Measurements from ENCODE around the gene PSMB7.

Gene PSMB7

DNA sequence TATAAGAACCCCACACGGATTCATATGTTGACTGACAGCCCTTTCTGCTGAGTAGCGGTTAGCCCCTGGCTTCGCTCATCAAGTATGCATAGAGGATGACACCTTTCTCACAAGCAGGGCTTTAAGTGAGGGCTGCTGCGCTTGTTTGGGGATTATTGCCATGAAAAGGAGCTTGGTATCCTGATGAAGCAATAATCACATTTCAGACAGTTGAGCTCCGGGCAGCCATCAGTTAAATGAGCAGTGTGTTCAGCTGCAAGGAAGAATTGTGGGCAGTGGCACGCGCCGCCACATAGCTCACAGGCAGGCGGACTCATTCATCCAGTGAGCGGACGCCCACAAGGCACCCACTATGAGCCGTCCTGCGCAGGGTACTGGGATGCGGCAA is 79.9 kb downstream of the PSMB7 start:
- Histone ChIP-seq H2AFZ (ENCODE audit: low read length) (no peak overlapping the region), H3F3A (ENCODE audit: low read depth) (no peaks in the 10 kb centered on the region), H3K9me3 (ENCODE audit: insufficient read depth, low read depth, low read length) (no peaks in the 10 kb centered on the region), H3K4me2 (ENCODE audit: low read depth, low read length, poor library complexity, severe bottlenecking) (no peak overlapping the region), H3K36me3 (ENCODE audit: insufficient read depth, low read length) (no peaks in the 10 kb centered on the region), H3K9ac (ENCODE audit: low read depth, low read length, poor library complexity, severe bottlenecking) (no peak overlapping the region), H3K27me3 (ENCODE audit: insufficient read depth, low read length, poor library complexity, severe bottlenecking) (no peaks in the 10 kb centered on the region), H3K4me3 (ENCODE audit: low read length, poor library complexity, severe bottlenecking) (no peak overlapping the region), H3K79me2 (ENCODE audit: insufficient read depth, low read length) (no peaks in the 10 kb centered on the region), H3K4me1 (ENCODE audit: insufficient read depth, low read length, poor library complexity, severe bottlenecking) (no peaks in the 10 kb centered on the region), H3K9me2 (replicated peaks; ENCODE audit: low read depth, low read length) (no peaks in the 10 kb centered on the region), H4K20me1 (ENCODE audit: insufficient read depth, low read length, poor library complexity, severe bottlenecking) (no peaks in the 10 kb centered on the region)
- no peak for TF ChIP-seq EZH2phosphoT487 (IDR thresholded peaks at IDR 0.05; ENCODE audit: borderline replicate concordance)

DNA sequence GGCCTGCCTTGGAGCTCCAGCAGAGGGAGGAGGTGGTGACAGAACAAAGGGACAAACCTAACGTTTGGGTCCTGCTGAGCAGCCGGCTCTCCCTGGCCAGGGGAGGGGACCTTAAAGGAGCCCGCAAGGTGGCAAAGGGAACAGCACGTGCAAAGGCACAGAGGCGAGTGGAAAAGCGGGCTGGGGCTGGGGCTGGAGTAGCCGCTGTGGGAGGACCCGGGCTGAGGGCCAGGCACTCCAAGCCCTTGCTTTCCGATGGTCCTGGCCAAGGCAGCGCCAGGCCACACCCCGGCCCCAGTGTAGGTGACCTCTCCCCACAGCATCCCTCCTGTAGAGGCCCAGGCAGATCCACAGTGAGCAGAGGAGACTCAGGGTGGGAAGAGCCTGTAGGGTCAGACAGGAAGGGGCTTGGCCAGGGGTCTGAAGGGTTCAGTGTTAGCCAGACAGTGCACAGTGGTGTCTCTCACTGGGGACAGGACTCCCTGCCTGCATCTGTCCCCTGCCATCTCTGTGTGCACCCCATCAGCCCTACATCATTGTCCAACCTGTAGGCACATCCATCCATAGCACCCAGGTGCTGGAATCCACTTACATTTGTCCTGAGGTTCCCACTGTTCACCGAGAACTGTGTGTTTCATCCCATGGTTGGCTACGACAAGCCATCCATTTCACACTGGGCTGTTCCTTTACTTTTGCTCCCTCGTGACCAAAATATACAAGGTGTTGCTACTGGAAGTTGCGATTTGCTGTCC is 80.5 kb downstream of the PSMB7 start:
- Histone ChIP-seq H3K4me3 (ENCODE audit: low read length, poor library complexity, severe bottlenecking) (no peak overlapping the region), H3K4me1 (ENCODE audit: insufficient read depth, low read length, poor library complexity, severe bottlenecking) (no peaks in the 10 kb centered on the region), H4K20me1 (ENCODE audit: insufficient read depth, low read length, poor library complexity, severe bottlenecking) (no peaks in the 10 kb centered on the region), H3K27me3 (ENCODE audit: insufficient read depth, low read length, poor library complexity, severe bottlenecking) (no peaks in the 10 kb centered on the region), H3K79me2 (ENCODE audit: insufficient read depth, low read length) (no peaks in the 10 kb centered on the region), H3K9me3 (ENCODE audit: insufficient read depth, low read depth, low read length) (no peaks in the 10 kb centered on the region), H3K9me2 (replicated peaks; ENCODE audit: low read depth, low read length) (no peaks in the 10 kb centered on the region), H2AFZ (ENCODE audit: low read length) (no peak overlapping the region), H3K36me3 (ENCODE audit: insufficient read depth, low read length) (no peaks in the 10 kb centered on the region), H3K4me2 (ENCODE audit: low read depth, low read length, poor library complexity, severe bottlenecking) (no peak overlapping the region), H3K9ac (ENCODE audit: low read depth, low read length, poor library complexity, severe bottlenecking) (no peak overlapping the region), H3F3A (ENCODE audit: low read depth) (no peaks in the 10 kb centered on the region)
- TF ChIP-seq EZH2phosphoT487 (IDR thresholded peaks at IDR 0.05; ENCODE audit: borderline replicate concordance) = no peak
- TF ChIP-seq, protein P1, sequence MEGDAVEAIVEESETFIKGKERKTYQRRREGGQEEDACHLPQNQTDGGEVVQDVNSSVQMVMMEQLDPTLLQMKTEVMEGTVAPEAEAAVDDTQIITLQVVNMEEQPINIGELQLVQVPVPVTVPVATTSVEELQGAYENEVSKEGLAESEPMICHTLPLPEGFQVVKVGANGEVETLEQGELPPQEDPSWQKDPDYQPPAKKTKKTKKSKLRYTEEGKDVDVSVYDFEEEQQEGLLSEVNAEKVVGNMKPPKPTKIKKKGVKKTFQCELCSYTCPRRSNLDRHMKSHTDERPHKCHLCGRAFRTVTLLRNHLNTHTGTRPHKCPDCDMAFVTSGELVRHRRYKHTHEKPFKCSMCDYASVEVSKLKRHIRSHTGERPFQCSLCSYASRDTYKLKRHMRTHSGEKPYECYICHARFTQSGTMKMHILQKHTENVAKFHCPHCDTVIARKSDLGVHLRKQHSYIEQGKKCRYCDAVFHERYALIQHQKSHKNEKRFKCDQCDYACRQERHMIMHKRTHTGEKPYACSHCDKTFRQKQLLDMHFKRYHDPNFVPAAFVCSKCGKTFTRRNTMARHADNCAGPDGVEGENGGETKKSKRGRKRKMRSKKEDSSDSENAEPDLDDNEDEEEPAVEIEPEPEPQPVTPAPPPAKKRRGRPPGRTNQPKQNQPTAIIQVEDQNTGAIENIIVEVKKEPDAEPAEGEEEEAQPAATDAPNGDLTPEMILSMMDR (conservative IDR thresholded peaks at IDR 0.05; ENCODE audit: low read length) = no peak

DNA sequence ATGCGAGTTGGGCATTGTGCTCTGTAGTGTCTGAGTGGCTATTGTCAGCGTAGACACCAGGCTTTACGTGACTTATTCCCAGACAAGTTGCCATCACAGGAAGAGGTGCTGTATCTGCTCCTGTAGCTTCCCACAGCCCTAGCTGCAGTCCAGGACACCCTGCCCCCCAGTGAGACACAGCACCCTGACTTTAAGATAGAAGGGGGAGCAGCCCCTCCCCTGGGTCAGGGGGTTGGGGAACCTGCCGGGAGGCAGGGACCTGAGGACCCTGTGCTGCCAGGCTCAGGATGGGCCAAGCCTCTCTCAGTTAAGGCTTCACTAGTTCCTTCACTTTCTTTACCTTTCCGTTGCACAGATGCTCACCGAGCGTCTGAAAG is 82.1 kb downstream of the PSMB7 start:
- H3K27me3 ChIP-seq (ENCODE audit: insufficient read depth, low read length, poor library complexity, severe bottlenecking) = no peaks in the 10 kb centered on the region
- H3K9me2 ChIP-seq (replicated peaks; ENCODE audit: low read depth, low read length) = no peaks in the 10 kb centered on the region
- no peaks in the 10 kb centered on the region for H3F3A ChIP-seq (ENCODE audit: low read depth)
- H3K36me3 ChIP-seq (ENCODE audit: insufficient read depth, low read length) = no peaks in the 10 kb centered on the region
- no peaks in the 10 kb centered on the region for H3K9me3 ChIP-seq (ENCODE audit: insufficient read depth, low read depth, low read length)
- H4K20me1 ChIP-seq (ENCODE audit: insufficient read depth, low read length, poor library complexity, severe bottlenecking) = no peaks in the 10 kb centered on the region
- no peak overlapping the region for H3K9ac ChIP-seq (ENCODE audit: low read depth, low read length, poor library complexity, severe bottlenecking)
- TF ChIP-seq, protein P1 (conservative IDR thresholded peaks at IDR 0.05; ENCODE audit: low read length) = no peak
- TF ChIP-seq EZH2phosphoT487 (IDR thresholded peaks at IDR 0.05; ENCODE audit: borderline replicate concordance) = no peak
- H3K4me2 ChIP-seq (ENCODE audit: low read depth, low read length, poor library complexity, severe bottlenecking) = no peak overlapping the region
- H3K4me1 ChIP-seq (ENCODE audit: insufficient read depth, low read length, poor library complexity, severe bottlenecking) = no peaks in the 10 kb centered on the region
- H3K4me3 ChIP-seq (ENCODE audit: low read length, poor library complexity, severe bottlenecking) = no peak overlapping the region
- no peak overlapping the region for H2AFZ ChIP-seq (ENCODE audit: low read length)
- H3K79me2 ChIP-seq (ENCODE audit: insufficient read depth, low read length) = no peaks in the 10 kb centered on the region
